Hippocampal formation (tissue), 2 donors: ENCODE measurements around the gene LDAH.

Experiments
- DNase-seq, 2 donors: peaks; one replicate each; lab custom pipeline; 2025; lab: John Stamatoyannopoulos, UW

The LDAH gene

GRCh38 chr2:20637147-20637546 lies 185.8 kb downstream of the LDAH start:
- no peak for DNase-seq

- peak; percentile 77 to 87 for DNase-seq
Measured at GRCh38 chr2:20635675-20636584, 187.0 kb downstream of the LDAH start.

GRCh38 chr2:20635113-20635510 lies 187.8 kb downstream of the LDAH start:
- DNase-seq, result no peak

- no peak for DNase-seq
Measured at GRCh38 chr2:20634507-20635112, 188.3 kb downstream of the LDAH start.
